Endothelial cell of umbilical vein (primary cell): ENCODE measurements around the gene ARMH3. TPM values are rescaled to one million over a fixed set of nuclear protein-coding genes. Genes with fewer than 3 reads are reported as not detected.

Source experiments
- BruUV-seq: library from RNA; stranded (reverse); fragments of 400-500 nt; replicated peaks from 2 replicates; lab custom pipeline; 2021; lab: Mats Ljungman, UMichigan
- CTCF ChIA-PET: fragments of 300-600, 350-600 bp; sonication (Branson Sonifier 250); formaldehyde crosslinking; loops from one replicate; lab custom pipeline; 2021; ENCODE audit warnings: antibody characterized with exemption, inconsistent platforms; lab: Charles Lee
- POLR2A ChIA-PET: fragments of 300-600, 350-600 bp; sonication (Branson Sonifier 250); formaldehyde crosslinking; loops from one replicate; lab custom pipeline; 2021; ENCODE audit warnings: antibody characterized with exemption, inconsistent platforms; lab: Charles Lee
- DNase-seq: peaks from one replicate; pipeline ENCODE4 v3.0.0-alpha.2; 2011; ENCODE audit warnings: low read depth, low spot score
- FAIRE-seq: peaks from 2 replicates; lab custom pipeline; 2011; peaks lifted over from hg19 to GRCh38; lab: Jason Lieb, UNC
- H2AFZ ChIP-seq: 2 replicates; pipeline ENCODE4 v1.6.0; 2012; ENCODE audit warnings: low read depth, low read length, control low read depth, inconsistent platforms
- H3K27ac ChIP-seq: 2 replicates; pipeline ENCODE4 v1.5.1; 2011; ENCODE audit warnings: low read depth, mild to moderate bottlenecking, control low read depth, low read length, moderate library complexity; ENCODE audit not compliant: insufficient read depth
- H3K27me3 ChIP-seq, 2 experiments: 2 replicates each; pipeline versions ENCODE4 v1.6.0 to v1.6.1; 2011; ENCODE audit warnings: low read length in 2 of 2, mixed read lengths in 1 of 2; ENCODE audit not compliant: control insufficient read depth in 2 of 2, insufficient read depth in 2 of 2
- H3K36me3 ChIP-seq, 2 experiments: 2 replicates in 1 of 2; 3 replicates in 1 of 2; pipeline ENCODE4 v1.5.1; 2011; ENCODE audit warnings: low read length in 2 of 2, mild to moderate bottlenecking in 1 of 2, moderate library complexity in 1 of 2; ENCODE audit not compliant: control insufficient read depth in 2 of 2, insufficient read depth in 2 of 2; ENCODE audit errors: extremely low read depth in 1 of 2
- H3K4me1 ChIP-seq: 3 replicates; pipeline ENCODE4 v1.5.1; 2011; ENCODE audit warnings: mild to moderate bottlenecking, low read length; ENCODE audit not compliant: control insufficient read depth, insufficient read depth; ENCODE audit errors: extremely low read depth
- H3K4me2 ChIP-seq: 2 replicates; pipeline ENCODE4 v1.6.1; 2011; ENCODE audit warnings: low read length, control low read depth, mixed read lengths; ENCODE audit not compliant: insufficient read depth
- H3K4me3 ChIP-seq, 3 experiments: fragments of 200-600 bp in 1 of 3; sonication (generic), shearing (Covaris generic) in 1 of 3; replicated peaks in 1 of 3; 2 replicates each; pipeline ENCODE4 v1.5.1; 2011 to 2016; ENCODE audit warnings: control low read depth in 3 of 3, low read length in 3 of 3, mild to moderate bottlenecking in 2 of 3, inconsistent platforms in 1 of 3, low read depth in 1 of 3, moderate library complexity in 1 of 3; ENCODE audit not compliant: insufficient read depth in 1 of 3
- H3K79me2 ChIP-seq: 2 replicates; pipeline ENCODE4 v1.6.0; 2012; ENCODE audit warnings: low read length, inconsistent platforms; ENCODE audit not compliant: control insufficient read depth, insufficient read depth
- H3K9ac ChIP-seq: replicated peaks from 2 replicates; pipeline ENCODE3; 2011; ENCODE audit warnings: low read length, control low read depth; ENCODE audit not compliant: insufficient read depth; ENCODE audit errors: extremely low read depth
- H3K9me1 ChIP-seq: replicated peaks from 3 replicates; pipeline ENCODE4 v1.6.0; 2011; ENCODE audit warnings: mild to moderate bottlenecking, low read length; ENCODE audit not compliant: control insufficient read depth, insufficient read depth; ENCODE audit errors: extremely low read depth
- H3K9me3 ChIP-seq: replicated peaks from 2 replicates; pipeline ENCODE4 v1.5.1; 2012; ENCODE audit warnings: low read length, inconsistent platforms; ENCODE audit not compliant: control insufficient read depth, insufficient read depth
- H4K20me1 ChIP-seq: replicated peaks from 2 replicates; pipeline ENCODE3; 2011; ENCODE audit warnings: mild to moderate bottlenecking, low read length; ENCODE audit not compliant: control insufficient read depth, insufficient read depth; ENCODE audit errors: extremely low read depth
- CTCF ChIP-seq, 2 donors: IDR thresholded peaks; 1 replicate in 1 of 2; 2 replicates in 1 of 2; pipeline ENCODE4 v1.5.1; 2011; ENCODE audit warnings: low read length in 2 of 2, mild to moderate bottlenecking in 2 of 2, moderate library complexity in 2 of 2, control low read depth in 1 of 2, inconsistent platforms in 1 of 2, low read depth in 1 of 2; ENCODE audit not compliant: insufficient read depth in 1 of 2; ENCODE audit errors: extremely low read depth in 1 of 2
- EZH2 ChIP-seq: IDR thresholded peaks from 2 replicates; pipeline ENCODE4 v1.6.1; 2012; ENCODE audit warnings: borderline replicate concordance, low read depth, mild to moderate bottlenecking, moderate library complexity, low read length, inconsistent platforms; ENCODE audit not compliant: severe bottlenecking
- FOS ChIP-seq: IDR thresholded peaks from 2 replicates; pipeline ENCODE4 v1.6.1; 2011; ENCODE audit warnings: mild to moderate bottlenecking, low read length, moderate library complexity, borderline replicate concordance; ENCODE audit not compliant: insufficient read depth
- GATA2 ChIP-seq: IDR thresholded peaks from 2 replicates; pipeline ENCODE4 v1.7.0; 2011; ENCODE audit warnings: low read depth, mild to moderate bottlenecking, moderate library complexity, mixed read lengths, low read length; ENCODE audit not compliant: insufficient read length, insufficient read depth
- JUN ChIP-seq: IDR thresholded peaks from 2 replicates; pipeline ENCODE4 v1.6.1; 2011; ENCODE audit warnings: borderline replicate concordance, low read depth; ENCODE audit not compliant: insufficient read length, insufficient read depth
- MAX ChIP-seq: IDR thresholded peaks from 2 replicates; pipeline ENCODE4 v1.6.1; 2011; ENCODE audit not compliant: insufficient read depth, insufficient read length
- MYC ChIP-seq: IDR thresholded peaks from one replicate; pipeline ENCODE4 v1.6.1; 2011; ENCODE audit warnings: mild to moderate bottlenecking, low read depth, low read length
- POLR2A ChIP-seq: IDR thresholded peaks from 2 replicates; pipeline ENCODE4 v1.6.1; 2012; ENCODE audit warnings: low read depth, mild to moderate bottlenecking, control low read depth, low read length
- POLR2AphosphoS5 ChIP-seq: IDR thresholded peaks from 2 replicates; pipeline ENCODE4 v1.6.1; 2012; ENCODE audit warnings: low read depth, mild to moderate bottlenecking, control low read depth, low read length, moderate library complexity; ENCODE audit not compliant: insufficient read depth
- dilution Hi-C: fragments of 300-500 bp; cut with MboI; formaldehyde crosslinking; loops from one replicate; pipeline ENCODE4 v1.15.0; 2019; ENCODE audit warnings: low sequenced_read_pairs; ENCODE audit not compliant: extremely low pct_ligation_motif_present
- intact Hi-C: fragments of 100-400 bp; cut with micrococcal nuclease; formaldehyde crosslinking; loops from one replicate; pipeline ENCODE4 v1.10.0; 2022
- polyA plus RNA-seq, 4 experiments: library from polyadenylated mRNA; depleted of rRNA in 3 of 4; stranded (reverse) in 3 of 4; unstranded in 1 of 4; fragments of >200 nt; gene quantifications; 2 replicates each; pipeline versions ENCODE4 v1.2.1 to v1.2.3, GENCODE V29; 2011 to 2012; ENCODE audit warnings: missing spikeins in 1 of 4
- total RNA-seq: library from RNA; stranded (reverse); gene quantifications from 2 replicates; pipeline ENCODE4 v1.2.3, GENCODE V29; 2021

ARMH3 gene
- total and polyA plus RNA-seq, 2 donors (not counting 3 experiments of a cell fraction or from before 2014, with no cell fraction given) = 13.1 to 17.6 TPM

GRCh38 chr10:101856626-101857025 lies 199.3 kb downstream of the ARMH3 start:
- CTCF ChIA-PET = interaction anchor here (0.6 to 5.9 kb wide), 6 partner anchors 8 to 153 kb away, joined by 3 to 43 read pairs (median 12); partner anchors contain the start of gene KCNIP2
- FAIRE-seq = peak; percentile 97
- POLR2A ChIA-PET = no interaction called here
- Histone ChIP-seq H3K27ac (no peak overlapping the region), H3K79me2 (no peaks in the 10 kb centered on the region), H3K36me3 (no peaks in the 10 kb centered on the region), H3K4me3 (no peak overlapping the region), H3K4me1 (peaks cover 12% of the 10 kb centered on the region), H3K9ac (no peak overlapping the region), H3K4me2 (peak overlapping the region; percentile 10), H2AFZ (no peak overlapping the region), H3K27me3 (no peaks in the 10 kb centered on the region), H3K9me1 (no peaks in the 10 kb centered on the region), H3K9me3 (no peaks in the 10 kb centered on the region), H4K20me1 (no peaks in the 10 kb centered on the region)
- BruUV-seq = no TSS peak
- DNase-seq = peak; percentile 67
- intact Hi-C loops = no loop called here
- dilution Hi-C loops = no loop called here
- TF ChIP-seq FOS = peak; percentile 75
- TF ChIP-seq MAX = no peak
- TF ChIP-seq JUN = peak; percentile 31

GRCh38 chr10:101851411-101852116 lies 204.4 kb downstream of the ARMH3 start:
- FAIRE-seq (no peak), DNase-seq (no peak)
- Histone ChIP-seq H3K27me3 (no peaks in the 10 kb centered on the region), H3K9ac (no peak overlapping the region), H3K9me1 (no peaks in the 10 kb centered on the region), H4K20me1 (no peaks in the 10 kb centered on the region), H3K4me1 (peaks cover 33% of the 10 kb centered on the region), H3K27ac (no peak overlapping the region), H2AFZ (no peak overlapping the region), H3K9me3 (no peaks in the 10 kb centered on the region), H3K4me3 (no peak overlapping the region), H3K36me3 (no peaks in the 10 kb centered on the region), H3K79me2 (no peaks in the 10 kb centered on the region), H3K4me2 (no peak overlapping the region)
- ChIA-PET CTCF (interaction anchor here (1.2 to 2.7 kb wide), 4 partner anchors 8 to 158 kb away, joined by 4 to 27 read pairs (median 6); partner anchors contain the start of gene KCNIP2), POLR2A (no interaction called here)
- intact Hi-C loops = no loop called here
- no TSS peak for BruUV-seq
- dilution Hi-C loops = no loop called here
- no peak for TF ChIP-seq MAX
- no peak for TF ChIP-seq GATA2
- no peak for TF ChIP-seq MYC
- no peak for TF ChIP-seq POLR2AphosphoS5
- no peak for TF ChIP-seq POLR2A
- no peak for TF ChIP-seq CTCF (IDR thresholded peaks at IDR 0.05; ENCODE audit: extremely low read depth in 1 of 2, insufficient read depth in 1 of 2, low read depth in 1 of 2, low read length in 2 of 2)
- no peak for TF ChIP-seq JUN
- TF ChIP-seq FOS = no peak
- no peak for TF ChIP-seq EZH2
